KOPT-K1 (cell line): ENCODE results near the gene LRP10.

Experiments used
- H3K27ac ChIP-seq: fragments of 200-600 bp; sonication (generic); 2 replicates; pipeline ENCODE4 v1.5.1; 2016; ENCODE audit warnings: antibody characterized with exemption, mild to moderate bottlenecking, low read depth, low read length; ENCODE audit not compliant: poor library complexity, severe bottlenecking
- H3K36me3 ChIP-seq: fragments of 200-600 bp; sonication (generic); 2 replicates; pipeline ENCODE4 v1.5.1; 2017; ENCODE audit warnings: antibody characterized with exemption, mild to moderate bottlenecking, low read length, moderate library complexity; ENCODE audit not compliant: insufficient read depth
- H3K9me3 ChIP-seq: fragments of 200-600 bp; sonication (generic); 2 replicates; pipeline ENCODE4 v1.5.1; 2017; ENCODE audit warnings: antibody characterized with exemption, low read length, mild to moderate bottlenecking; ENCODE audit not compliant: insufficient read depth, poor library complexity, severe bottlenecking

Gene LRP10

DNA sequence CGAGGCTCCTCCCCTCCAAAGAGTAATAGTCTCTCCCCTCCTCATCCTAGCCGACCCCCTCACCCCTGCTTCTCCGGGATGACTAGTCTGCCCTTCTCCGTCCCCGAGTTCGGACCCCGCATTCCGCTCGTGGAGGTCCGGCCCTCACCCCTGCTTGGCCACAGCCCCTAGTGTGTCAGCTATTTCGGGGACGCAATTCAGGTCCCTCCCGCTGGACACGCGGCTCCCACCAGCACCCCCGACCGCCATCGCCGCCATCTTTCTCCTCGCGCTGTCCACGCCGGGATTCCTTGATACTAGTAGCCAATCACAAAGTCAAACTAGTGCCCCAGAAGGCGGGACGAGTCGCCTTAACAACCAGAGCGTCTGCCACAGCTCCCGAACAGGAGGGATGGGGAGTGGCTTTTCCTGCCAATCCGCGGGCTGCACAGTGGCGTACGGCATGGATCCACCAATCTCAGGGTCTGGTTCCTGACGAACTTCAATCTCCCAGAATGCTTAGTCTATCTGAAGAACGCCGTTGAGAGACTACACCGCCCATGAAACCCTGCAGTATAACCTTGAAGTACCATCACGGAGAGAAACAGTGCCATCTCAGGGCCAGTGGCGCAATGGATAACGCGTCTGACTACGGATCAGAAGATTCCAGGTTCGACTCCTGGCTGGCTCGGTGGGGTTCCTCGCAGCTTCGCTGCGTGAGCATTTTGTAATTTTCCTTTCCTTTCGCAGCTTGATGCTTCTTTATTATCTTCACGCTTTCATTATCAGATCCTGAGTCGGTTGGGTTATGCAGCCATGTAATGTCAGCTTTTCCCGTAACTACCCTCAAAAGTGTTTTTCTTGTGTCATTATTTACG is 57.8 kb downstream of the LRP10 start, which contains the start of gene PRMT5:
PRMT5 (minus strand) TSS at position 273 of the 857 bp plus-strand sequence; CDS start at position 258, 15 bp downstream.
- H3K36me3 ChIP-seq: peaks cover 32% of the 10 kb centered on the region
- H3K9me3 ChIP-seq: no peaks in the 10 kb centered on the region

GRCh38 chr14:22929961-22930364 is 58.4 kb downstream of the LRP10 start:
- peak overlapping the region; percentile 72 for H3K27ac ChIP-seq
- no peaks in the 10 kb centered on the region for H3K9me3 ChIP-seq
- peaks cover 26% of the 10 kb centered on the region for H3K36me3 ChIP-seq

More for the DNA sequence above, 57.8 kb downstream of the LRP10 start, which contains the start of gene PRMT5:
- H3K27ac ChIP-seq: peak within 1 kb of the TSS; percentile 72
